Testis (tissue), 3 donors: ENCODE data around the gene TAF13. TPM values are rescaled to one million over a fixed set of nuclear protein-coding genes. Genes with fewer than 3 reads are reported as not detected.
A peak's percentile ranks its signal among the peaks of the same experiment; 100 is the strongest.

Source experiments
- DNase-seq: peaks from one replicate; pipeline ENCODE4 v3.0.0-alpha.2; 2019
- H3K27ac ChIP-seq, 2 donors: fragments of 200-600 bp; sonication (generic); one replicate each; pipeline ENCODE4 v1.5.1; 2019
- H3K27me3 ChIP-seq: fragments of 200-600 bp; sonication (generic); one replicate; pipeline ENCODE4 v1.5.1; 2019
- H3K36me3 ChIP-seq: fragments of 200-600 bp; sonication (generic); one replicate; pipeline ENCODE4 v1.5.1; 2017; ENCODE audit warnings: low read depth; ENCODE audit errors: missing control alignments
- H3K4me1 ChIP-seq: fragments of 200-600 bp; sonication (generic); one replicate; pipeline ENCODE4 v1.5.1; 2019
- H3K4me3 ChIP-seq, 2 donors: fragments of 200-600 bp; sonication (generic); one replicate each; pipeline ENCODE4 v1.5.1; 2017 to 2019
- H3K9me3 ChIP-seq: fragments of 200-600 bp; sonication (generic); one replicate; pipeline ENCODE4 v1.5.1; 2017
- POLR2A ChIP-seq: fragments of 450-650 bp; IDR thresholded peaks from one replicate; pipeline ENCODE4 v1.6.1; 2017; ENCODE audit warnings: antibody characterized with exemption, mild to moderate bottlenecking, moderate library complexity
- WGBS, 2 donors: methylation state at CpG; one replicate each; pipeline ENCODE4 v1.1.5; 2018; 5-methylcytosine and 5-hydroxymethylcytosine counted together
- intact Hi-C: fragments of 100-400 bp; cut with DNase I; formaldehyde crosslinking; loops from one replicate; pipeline ENCODE4 v1.15.1; 2023; ENCODE audit warnings: low total_unique reads
- polyA plus RNA-seq: library from polyadenylated mRNA; stranded (reverse); fragments of 350-450 nt; fragmentation: Illumina TruSeq; extraction: RNeasy Lipid Tissue Mini Kit (QIAGEN cat#74804); gene quantifications from one replicate; pipeline ENCODE4 v1.2.3, GENCODE V29; 2014; ENCODE audit warnings: low read depth, low replicate concordance; ENCODE audit not compliant: insufficient read depth
- total RNA-seq, 2 donors: library from RNA; depleted of rRNA; stranded (reverse); fragments of >200 nt; gene quantifications; one replicate each; pipeline ENCODE4 v1.2.3, GENCODE V29; 2016
- TF ChIP-seq, protein P1 (sequence below), 3 experiments: fragments of 450-650 bp in 2 of 3; fragments of 200-600 bp in 1 of 3; sonication (generic) in 1 of 3; IDR thresholded peaks; one replicate each; pipeline ENCODE4 v1.5.1; 2016 to 2019; ENCODE audit warnings: antibody characterized with exemption in 3 of 3, mild to moderate bottlenecking in 2 of 3, moderate library complexity in 1 of 3

Gene TAF13
- total and polyA plus RNA-seq, 3 donors from 2014 or later = 27.9 to 42.0 (median 38.5) TPM

DNA sequence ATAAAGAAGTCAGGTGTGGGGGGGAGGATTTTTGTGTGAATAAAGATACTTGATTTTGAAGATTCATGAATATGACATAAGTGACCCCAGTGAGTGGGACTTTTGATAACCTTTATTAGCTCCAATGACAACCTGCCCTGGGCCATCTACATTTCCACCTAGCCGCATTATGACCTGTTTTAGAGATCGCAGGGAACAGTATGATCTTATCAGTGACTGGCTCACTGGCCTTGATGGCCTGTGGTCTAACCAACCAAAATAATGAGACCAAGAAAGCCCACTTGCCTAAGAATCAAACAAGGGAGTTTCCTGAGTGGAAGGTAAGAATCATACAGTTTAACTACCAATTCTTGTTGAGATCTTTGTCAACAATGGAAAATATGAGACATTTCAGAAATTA lies 39.9 kb upstream of the TAF13 start:
- H3K9me3 ChIP-seq = no peaks in the 10 kb centered on the region
- DNase-seq = no peak
- no peaks in the 10 kb centered on the region for H3K27me3 ChIP-seq
- no peak for TF ChIP-seq POLR2A
- TF ChIP-seq, protein P1, sequence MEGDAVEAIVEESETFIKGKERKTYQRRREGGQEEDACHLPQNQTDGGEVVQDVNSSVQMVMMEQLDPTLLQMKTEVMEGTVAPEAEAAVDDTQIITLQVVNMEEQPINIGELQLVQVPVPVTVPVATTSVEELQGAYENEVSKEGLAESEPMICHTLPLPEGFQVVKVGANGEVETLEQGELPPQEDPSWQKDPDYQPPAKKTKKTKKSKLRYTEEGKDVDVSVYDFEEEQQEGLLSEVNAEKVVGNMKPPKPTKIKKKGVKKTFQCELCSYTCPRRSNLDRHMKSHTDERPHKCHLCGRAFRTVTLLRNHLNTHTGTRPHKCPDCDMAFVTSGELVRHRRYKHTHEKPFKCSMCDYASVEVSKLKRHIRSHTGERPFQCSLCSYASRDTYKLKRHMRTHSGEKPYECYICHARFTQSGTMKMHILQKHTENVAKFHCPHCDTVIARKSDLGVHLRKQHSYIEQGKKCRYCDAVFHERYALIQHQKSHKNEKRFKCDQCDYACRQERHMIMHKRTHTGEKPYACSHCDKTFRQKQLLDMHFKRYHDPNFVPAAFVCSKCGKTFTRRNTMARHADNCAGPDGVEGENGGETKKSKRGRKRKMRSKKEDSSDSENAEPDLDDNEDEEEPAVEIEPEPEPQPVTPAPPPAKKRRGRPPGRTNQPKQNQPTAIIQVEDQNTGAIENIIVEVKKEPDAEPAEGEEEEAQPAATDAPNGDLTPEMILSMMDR (IDR thresholded peaks at IDR 0.05) = no peak
- intact Hi-C loops = no loop called here
- no peak overlapping the region for H3K4me3 ChIP-seq
- WGBS, 2 donors = 89 to 99% methylated on average over 2 of the region's 2 CpGs
- no peak overlapping the region for H3K27ac ChIP-seq
- peaks cover 12% of the 10 kb centered on the region for H3K4me1 ChIP-seq
- H3K36me3 ChIP-seq = no peaks in the 10 kb centered on the region

DNA sequence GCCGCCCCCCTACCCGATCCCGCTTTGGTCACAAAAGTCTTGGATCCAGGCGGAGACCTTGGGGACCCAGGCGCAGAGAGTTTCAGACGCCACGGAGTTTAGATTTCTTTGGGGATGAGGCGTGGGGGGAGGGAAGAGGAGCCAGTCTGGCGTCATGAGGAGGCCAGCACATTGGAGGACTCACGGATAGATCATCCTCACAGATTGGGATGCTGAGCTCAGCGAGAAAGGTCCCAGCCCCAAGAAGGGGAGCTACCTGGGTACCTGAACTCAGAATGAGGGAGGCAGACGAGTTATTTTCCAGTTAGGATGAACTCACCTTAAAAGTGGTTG lies 38.5 kb upstream of the TAF13 start:
- WGBS, 2 donors = 28 to 30% methylated on average over 5 to 12 of the region's 12 CpGs
- intact Hi-C loops = no loop called here

GRCh38 chr1:109113590-109114341 lies 38.0 kb upstream of the TAF13 start, which contains the start of gene ELAPOR1:
Gene ELAPOR1 (plus strand): TSS chr1:109114115. CDS start chr1:109114184, 69 bp downstream.
- Histone ChIP-seq H3K4me1 (peaks cover 12% of the 10 kb centered on the region), H3K4me3 (peak within 1 kb of the TSS; percentile 31 to 50), H3K9me3 (no peaks in the 10 kb centered on the region), H3K27ac (no peak within 1 kb of the TSS), H3K27me3 (no peaks in the 10 kb centered on the region), H3K36me3 (no peaks in the 10 kb centered on the region)
- no peak for TF ChIP-seq POLR2A
- TF ChIP-seq, protein P1 (IDR thresholded peaks at IDR 0.05) = no peak
- DNase-seq = peak; percentile 70
- WGBS, 2 donors = 3 to 4% methylated on average over 41 to 56 of the region's 56 CpGs
- intact Hi-C loops = no loop called here

More for the DNA sequence above, 38.5 kb upstream of the TAF13 start:
- no peak overlapping the region for H3K27ac ChIP-seq
- no peaks in the 10 kb centered on the region for H3K27me3 ChIP-seq
- peaks cover 12% of the 10 kb centered on the region for H3K4me1 ChIP-seq
- no peak for DNase-seq
- peak overlapping the region; percentile 31 to 50 for H3K4me3 ChIP-seq
- H3K9me3 ChIP-seq = no peaks in the 10 kb centered on the region
- H3K36me3 ChIP-seq = no peaks in the 10 kb centered on the region
- TF ChIP-seq, protein P1 (IDR thresholded peaks at IDR 0.05) = no peak
- TF ChIP-seq POLR2A = no peak

DNA sequence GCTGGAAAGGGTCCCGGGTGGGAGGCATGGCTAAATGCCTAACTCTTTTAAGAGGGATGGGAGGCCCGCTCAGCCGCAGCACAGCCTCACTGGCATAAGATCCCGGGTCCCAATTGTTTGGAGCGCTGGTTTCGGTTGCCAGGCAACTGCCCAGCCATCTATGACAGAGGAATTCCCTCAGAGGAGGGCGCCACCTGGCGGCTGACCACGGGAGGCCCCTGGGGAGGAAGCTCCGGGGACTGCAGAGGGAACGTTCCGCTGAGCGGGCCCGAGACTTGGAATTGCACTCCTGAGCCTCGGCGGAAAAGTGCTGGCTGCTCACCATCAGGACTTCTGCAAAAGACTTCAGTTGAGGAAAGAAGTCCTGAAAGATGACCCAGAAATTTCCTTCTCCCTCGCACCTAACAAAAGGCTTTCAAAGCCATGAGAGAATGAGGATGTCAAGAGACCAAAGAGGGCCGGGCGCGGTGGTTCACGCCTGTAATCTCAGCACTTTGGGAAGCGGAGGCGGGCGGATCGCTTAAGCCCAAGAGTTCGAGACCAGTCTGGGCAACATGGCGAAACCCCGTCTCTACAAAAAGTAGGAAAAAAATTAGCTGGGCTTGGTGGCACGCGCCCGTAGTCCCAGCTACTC lies 37.0 kb upstream of the TAF13 start:
- peaks cover 12% of the 10 kb centered on the region for H3K4me1 ChIP-seq
- peak overlapping the region; percentile 31 to 50 for H3K4me3 ChIP-seq
- 5 to 10% methylated on average over 23 to 31 of the region's 31 CpGs for WGBS, 2 donors
- no peaks in the 10 kb centered on the region for H3K9me3 ChIP-seq
- no peaks in the 10 kb centered on the region for H3K27me3 ChIP-seq
- no peaks in the 10 kb centered on the region for H3K36me3 ChIP-seq
- no peak for TF ChIP-seq POLR2A
- TF ChIP-seq, protein P1 (IDR thresholded peaks at IDR 0.05) = peak; percentile 93 to 95 (median 95)
- peak overlapping the region in 1 of 2 donors; percentile 17 for H3K27ac ChIP-seq
- DNase-seq = peak; percentile 97
- intact Hi-C loops = no loop called here
